Activated CD4-positive, alpha-beta memory T cell treated with anti-CD3 and anti-CD28 coated beads, Interleukin-2, amount 10 ng/mL, durations not matched to agents 7 days and 5 days (primary cell): ENCODE measurements around the gene HIVEP2. TPM values are rescaled to one million over a fixed set of nuclear protein-coding genes. Genes with fewer than 3 reads are reported as not detected.
"Not testable (repeated sequence)": the region's sequence is repeated elsewhere in the genome, so short reads cannot be mapped to it uniquely, and the experiment has no call there.

Source experiments
- CTCF ChIA-PET: fragments of 350-600 bp; sonication (Branson Sonifier 250); formaldehyde crosslinking; loops from one replicate; lab custom pipeline; 2021; ENCODE audit warnings: antibody characterized with exemption, inconsistent platforms; lab: Charles Lee
- POLR2A ChIA-PET: fragments of 350-600 bp; sonication (Branson Sonifier 250); formaldehyde crosslinking; loops from one replicate; lab custom pipeline; 2021; ENCODE audit warnings: antibody characterized with exemption; lab: Charles Lee
- DNase-seq: peaks from one replicate; pipeline ENCODE4 v3.0.0-alpha.2; 2020
- H3K27ac Mint-ChIP-seq: one replicate; pipeline ENCODE4 v1.8.0; 2021; ENCODE audit warnings: mild to moderate bottlenecking, mixed read lengths
- H3K27me3 Mint-ChIP-seq: one replicate; pipeline ENCODE4 v1.8.0; 2021; ENCODE audit warnings: mixed read lengths
- H3K36me3 Mint-ChIP-seq: one replicate; pipeline ENCODE4 v1.8.0; 2021; ENCODE audit warnings: low read depth, mixed read lengths
- H3K4me1 Mint-ChIP-seq: one replicate; pipeline ENCODE4 v1.8.0; 2021; ENCODE audit warnings: mixed read lengths
- H3K4me3 Mint-ChIP-seq: one replicate; pipeline ENCODE4 v1.8.0; 2021; ENCODE audit warnings: mild to moderate bottlenecking, mixed read lengths
- H3K9me3 Mint-ChIP-seq: one replicate; pipeline ENCODE4 v1.8.0; 2021; ENCODE audit warnings: mixed read lengths
- total RNA-seq, 2 experiments: library from RNA; stranded (reverse); gene quantifications; one replicate each; pipeline ENCODE4 v1.2.3, GENCODE V29; 2021

Gene HIVEP2
- 10 to 100 TPM; 30.5 to 32.8 TPM for total RNA-seq

- no peaks in the 10 kb centered on the region for H3K9me3 Mint-ChIP-seq
- H3K4me1 Mint-ChIP-seq = peaks cover 46% of the 10 kb centered on the region
- DNase-seq = peak; percentile 76
Observed at GRCh38 chr6:142945049-142945445, at the start of gene HIVEP2. HIVEP2 (minus strand) TSS chr6:142945176; CDS start chr6:142774738, 170,438 bp downstream.

GRCh38 chr6:142993977-142994376 is 49.0 kb upstream of the HIVEP2 start:
- ChIA-PET CTCF (no interaction called here), POLR2A (no interaction called here)
- H3K9me3 Mint-ChIP-seq = peaks cover 6% of the 10 kb centered on the region
- DNase-seq = no peak
- no peak overlapping the region for H3K4me3 Mint-ChIP-seq
- peaks cover 2% of the 10 kb centered on the region for H3K4me1 Mint-ChIP-seq
- no peak overlapping the region for H3K27ac Mint-ChIP-seq
- no peaks in the 10 kb centered on the region for H3K27me3 Mint-ChIP-seq
- H3K36me3 Mint-ChIP-seq = no peaks in the 10 kb centered on the region

More at GRCh38 chr6:142945049-142945445, at the start of gene HIVEP2:
- peak within 1 kb of the TSS; percentile 99 for H3K4me3 Mint-ChIP-seq
- ChIA-PET CTCF (interaction anchor here (0.8 kb wide), 1 partner anchor 10 kb away, joined by 3 read pairs; no protein-coding TSS in a partner anchor), POLR2A (interaction anchor here (0.6 to 6.9 kb wide), 20 partner anchors 13 to 898 kb away, joined by 3 to 142 read pairs (median 8); partner anchors contain the start of genes ADAT2, LTV1 and PEX3)
- no peaks in the 10 kb centered on the region for H3K27me3 Mint-ChIP-seq
- H3K36me3 Mint-ChIP-seq = peaks cover 3% of the 10 kb centered on the region
- H3K27ac Mint-ChIP-seq = peak within 1 kb of the TSS; percentile 98

GRCh38 chr6:142987490-142987889 is 42.5 kb upstream of the HIVEP2 start:
- no peak for DNase-seq
- H3K36me3 Mint-ChIP-seq = no peaks in the 10 kb centered on the region
- no peaks in the 10 kb centered on the region for H3K9me3 Mint-ChIP-seq
- H3K27me3 Mint-ChIP-seq = no peaks in the 10 kb centered on the region
- H3K4me1 Mint-ChIP-seq = no peaks in the 10 kb centered on the region
- H3K4me3 Mint-ChIP-seq = no peak overlapping the region
- POLR2A ChIA-PET = no interaction called here
- H3K27ac Mint-ChIP-seq = no peak overlapping the region
- CTCF ChIA-PET = no interaction called here

GRCh38 chr6:142985281-142985680 is 40.3 kb upstream of the HIVEP2 start:
- POLR2A ChIA-PET = no interaction called here

GRCh38 chr6:142984386-142984785 is 39.4 kb upstream of the HIVEP2 start:
- ChIA-PET POLR2A (no interaction called here), CTCF (no interaction called here)
- H3K4me3 Mint-ChIP-seq = no peak overlapping the region
- no peak overlapping the region for H3K27ac Mint-ChIP-seq
- DNase-seq = no peak
- peaks cover 21% of the 10 kb centered on the region for H3K9me3 Mint-ChIP-seq
- H3K27me3 Mint-ChIP-seq = no peaks in the 10 kb centered on the region
- H3K4me1 Mint-ChIP-seq = no peaks in the 10 kb centered on the region
- H3K36me3 Mint-ChIP-seq = no peaks in the 10 kb centered on the region

More at GRCh38 chr6:142985281-142985680, 40.3 kb upstream of the HIVEP2 start:
- Mint-ChIP-seq H3K27me3 (no peaks in the 10 kb centered on the region), H3K27ac (no peak overlapping the region), H3K4me3 (no peak overlapping the region), H3K9me3 (peaks cover 17% of the 10 kb centered on the region), H3K36me3 (no peaks in the 10 kb centered on the region), H3K4me1 (no peaks in the 10 kb centered on the region)
- DNase-seq = no peak
- CTCF ChIA-PET = interaction anchor here (1.0 kb wide), 1 partner anchor 41 kb away, joined by 3 read pairs; no protein-coding TSS in a partner anchor

- peaks cover 10% of the 10 kb centered on the region for H3K4me1 Mint-ChIP-seq
- H3K4me3 Mint-ChIP-seq = no peak overlapping the region
- no peak overlapping the region for H3K27ac Mint-ChIP-seq
- no peaks in the 10 kb centered on the region for H3K36me3 Mint-ChIP-seq
- peaks cover 7% of the 10 kb centered on the region for H3K9me3 Mint-ChIP-seq
- no peak for DNase-seq
- peaks cover 8% of the 10 kb centered on the region for H3K27me3 Mint-ChIP-seq
- ChIA-PET CTCF (no interaction called here), POLR2A (interaction anchor here (1.3 kb wide), 1 partner anchor 90 kb away, joined by 3 read pairs; no protein-coding TSS in a partner anchor)
Observed at GRCh38 chr6:142975365-142975764, 30.4 kb upstream of the HIVEP2 start.

GRCh38 chr6:142970941-142971340 is 26.0 kb upstream of the HIVEP2 start:
- CTCF ChIA-PET = interaction anchor here (0.6 kb wide), 1 partner anchor 577 kb away, joined by 3 read pairs; no protein-coding TSS in a partner anchor
- H3K4me1 Mint-ChIP-seq, H3K4me3 Mint-ChIP-seq, DNase-seq, POLR2A ChIA-PET, H3K9me3 Mint-ChIP-seq, H3K36me3 Mint-ChIP-seq, H3K27me3 Mint-ChIP-seq, H3K27ac Mint-ChIP-seq: not testable (repeated sequence)

- CTCF ChIA-PET = no interaction called here
- POLR2A ChIA-PET = no interaction called here
- H3K4me3 Mint-ChIP-seq = no peak overlapping the region
- no peak overlapping the region for H3K27ac Mint-ChIP-seq
- H3K27me3 Mint-ChIP-seq = no peaks in the 10 kb centered on the region
- H3K4me1 Mint-ChIP-seq = peaks cover 2% of the 10 kb centered on the region
- H3K9me3 Mint-ChIP-seq = peaks cover 2% of the 10 kb centered on the region
- no peaks in the 10 kb centered on the region for H3K36me3 Mint-ChIP-seq
- DNase-seq = no peak
Observed at GRCh38 chr6:142968601-142969000, 23.6 kb upstream of the HIVEP2 start.

- CTCF ChIA-PET = interaction anchor here (0.7 kb wide), 1 partner anchor 81 kb away, joined by 3 read pairs; no protein-coding TSS in a partner anchor
- no peak overlapping the region for H3K4me3 Mint-ChIP-seq
- no peak overlapping the region for H3K27ac Mint-ChIP-seq
- DNase-seq = no peak
- POLR2A ChIA-PET = no interaction called here
- no peaks in the 10 kb centered on the region for H3K36me3 Mint-ChIP-seq
- no peaks in the 10 kb centered on the region for H3K27me3 Mint-ChIP-seq
- peaks cover 2% of the 10 kb centered on the region for H3K4me1 Mint-ChIP-seq
- peaks cover 2% of the 10 kb centered on the region for H3K9me3 Mint-ChIP-seq
Observed at GRCh38 chr6:142966294-142966693, 21.3 kb upstream of the HIVEP2 start.

- Mint-ChIP-seq H3K27me3 (no peaks in the 10 kb centered on the region), H3K36me3 (peaks cover 3% of the 10 kb centered on the region), H3K27ac (no peak overlapping the region), H3K4me1 (peaks cover 2% of the 10 kb centered on the region), H3K9me3 (peaks cover 2% of the 10 kb centered on the region), H3K4me3 (no peak overlapping the region)
- ChIA-PET POLR2A (no interaction called here), CTCF (no interaction called here)
- DNase-seq = no peak
Observed at GRCh38 chr6:142965164-142965563, 20.2 kb upstream of the HIVEP2 start.

- POLR2A ChIA-PET = no interaction called here
- H3K27ac Mint-ChIP-seq = no peak overlapping the region
- DNase-seq = no peak
- no peaks in the 10 kb centered on the region for H3K27me3 Mint-ChIP-seq
- peaks cover 2% of the 10 kb centered on the region for H3K9me3 Mint-ChIP-seq
- H3K4me3 Mint-ChIP-seq = no peak overlapping the region
- CTCF ChIA-PET = no interaction called here
- peaks cover 3% of the 10 kb centered on the region for H3K36me3 Mint-ChIP-seq
- no peaks in the 10 kb centered on the region for H3K4me1 Mint-ChIP-seq
Observed at GRCh38 chr6:142960098-142960497, 15.1 kb upstream of the HIVEP2 start.

GRCh38 chr6:142958343-142958742 is 13.4 kb upstream of the HIVEP2 start:
- no peak overlapping the region for H3K4me3 Mint-ChIP-seq
- H3K27ac Mint-ChIP-seq = no peak overlapping the region
- H3K27me3 Mint-ChIP-seq = no peaks in the 10 kb centered on the region
- no peaks in the 10 kb centered on the region for H3K9me3 Mint-ChIP-seq
- CTCF ChIA-PET = interaction anchor here (1.2 kb wide), 1 partner anchor 72 kb away, joined by 3 read pairs; no protein-coding TSS in a partner anchor
- DNase-seq = no peak
- peaks cover 3% of the 10 kb centered on the region for H3K36me3 Mint-ChIP-seq
- POLR2A ChIA-PET = no interaction called here
- H3K4me1 Mint-ChIP-seq = no peaks in the 10 kb centered on the region

GRCh38 chr6:142956726-142957125 is 11.8 kb upstream of the HIVEP2 start:
- CTCF ChIA-PET = no interaction called here
- POLR2A ChIA-PET = interaction anchor here (0.8 kb wide), 1 partner anchor 9 kb away, joined by 3 read pairs; no protein-coding TSS in a partner anchor
- H3K4me1 Mint-ChIP-seq = no peaks in the 10 kb centered on the region
- H3K27ac Mint-ChIP-seq = no peak overlapping the region
- H3K9me3 Mint-ChIP-seq = no peaks in the 10 kb centered on the region
- no peak overlapping the region for H3K4me3 Mint-ChIP-seq
- H3K36me3 Mint-ChIP-seq = peaks cover 3% of the 10 kb centered on the region
- H3K27me3 Mint-ChIP-seq = no peaks in the 10 kb centered on the region
- DNase-seq = no peak

GRCh38 chr6:142954844-142955243 is 9.9 kb upstream of the HIVEP2 start:
- Mint-ChIP-seq H3K36me3 (no peaks in the 10 kb centered on the region), H3K4me1 (no peaks in the 10 kb centered on the region), H3K4me3 (no peak overlapping the region), H3K27me3 (no peaks in the 10 kb centered on the region), H3K27ac (no peak overlapping the region), H3K9me3 (no peaks in the 10 kb centered on the region)
- CTCF ChIA-PET = interaction anchor here (0.8 kb wide), 1 partner anchor 261 kb away, joined by 3 read pairs; no protein-coding TSS in a partner anchor
- no peak for DNase-seq
- POLR2A ChIA-PET = no interaction called here
